GM20431 (cell line): ENCODE measurements around the gene RSPH9.
"Not testable (repeated sequence)": the region's sequence is repeated elsewhere in the genome, so short reads cannot be mapped to it uniquely, and the experiment has no call there.

ENCODE experiments used
- in situ Hi-C: fragments of 300-500 bp; cut with MseI, MboI; formaldehyde crosslinking; loops from one replicate; pipeline ENCODE4 v1.15.0; 2020; ENCODE audit warnings: low sequenced_read_pairs; ENCODE audit not compliant: unreplicated experiment

RSPH9 gene

DNA sequence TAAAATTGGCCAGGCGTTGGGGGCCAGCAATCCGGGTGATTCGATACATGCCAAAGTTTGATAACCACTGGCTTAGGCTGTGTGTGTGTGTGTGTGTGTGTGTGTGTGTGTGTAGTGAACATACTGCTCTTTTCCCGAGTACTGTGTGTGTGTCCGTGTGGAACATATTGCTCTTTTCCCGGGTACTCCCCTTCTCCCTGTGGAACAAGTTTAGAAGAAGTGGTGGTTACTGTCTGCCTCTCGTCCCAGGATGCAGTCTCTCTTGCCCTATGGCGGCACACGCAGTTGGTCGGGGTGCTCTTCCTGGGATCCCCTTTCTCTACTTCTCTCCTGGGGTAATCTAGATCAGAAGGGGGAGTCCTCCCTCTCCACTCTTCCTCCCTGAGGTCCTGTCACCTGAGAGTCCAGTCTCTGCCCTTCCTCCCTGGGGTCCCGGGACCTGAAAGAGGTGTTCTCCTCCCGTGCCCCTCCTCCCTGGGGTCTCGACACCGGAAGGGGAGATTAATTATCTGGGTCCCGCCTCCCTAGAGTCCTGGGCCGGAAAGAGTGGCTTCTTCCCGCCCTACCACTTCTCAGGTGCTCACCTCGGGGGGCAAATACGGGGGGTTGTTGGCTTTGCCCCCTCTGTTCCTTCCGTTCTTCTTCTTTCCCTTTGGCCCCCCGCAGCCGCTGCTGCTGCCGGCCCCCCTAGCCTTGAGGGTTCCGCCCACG is 16.3 kb upstream of the RSPH9 start:
- in situ Hi-C loops, result no loop called here

DNA sequence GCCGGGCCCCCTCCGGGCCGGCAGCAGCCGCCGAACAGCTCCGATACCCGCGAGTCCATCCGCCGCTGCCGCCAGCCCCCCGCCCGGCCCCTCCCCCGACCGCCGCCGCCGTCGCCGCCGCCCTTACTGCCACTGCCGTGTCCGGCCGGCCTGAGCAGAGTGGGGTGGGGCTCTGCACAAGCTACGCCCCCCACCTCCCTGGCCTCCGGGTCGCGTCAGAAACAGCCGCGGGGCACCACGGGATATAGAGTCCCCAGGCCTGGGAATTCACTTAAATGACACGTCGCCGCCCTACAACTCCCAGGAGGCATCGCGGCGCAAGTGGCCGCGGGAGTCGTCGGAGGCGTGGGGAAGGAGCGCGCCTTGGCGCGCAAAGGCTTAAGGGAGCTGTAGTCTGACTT is 15.7 kb upstream of the RSPH9 start, which contains the start of gene GTPBP2:
GTPBP2 (minus strand) TSS at position 161 of the 401 bp plus-strand sequence; CDS start at position 59, 102 bp downstream.
- in situ Hi-C loops, result no loop called here

DNA sequence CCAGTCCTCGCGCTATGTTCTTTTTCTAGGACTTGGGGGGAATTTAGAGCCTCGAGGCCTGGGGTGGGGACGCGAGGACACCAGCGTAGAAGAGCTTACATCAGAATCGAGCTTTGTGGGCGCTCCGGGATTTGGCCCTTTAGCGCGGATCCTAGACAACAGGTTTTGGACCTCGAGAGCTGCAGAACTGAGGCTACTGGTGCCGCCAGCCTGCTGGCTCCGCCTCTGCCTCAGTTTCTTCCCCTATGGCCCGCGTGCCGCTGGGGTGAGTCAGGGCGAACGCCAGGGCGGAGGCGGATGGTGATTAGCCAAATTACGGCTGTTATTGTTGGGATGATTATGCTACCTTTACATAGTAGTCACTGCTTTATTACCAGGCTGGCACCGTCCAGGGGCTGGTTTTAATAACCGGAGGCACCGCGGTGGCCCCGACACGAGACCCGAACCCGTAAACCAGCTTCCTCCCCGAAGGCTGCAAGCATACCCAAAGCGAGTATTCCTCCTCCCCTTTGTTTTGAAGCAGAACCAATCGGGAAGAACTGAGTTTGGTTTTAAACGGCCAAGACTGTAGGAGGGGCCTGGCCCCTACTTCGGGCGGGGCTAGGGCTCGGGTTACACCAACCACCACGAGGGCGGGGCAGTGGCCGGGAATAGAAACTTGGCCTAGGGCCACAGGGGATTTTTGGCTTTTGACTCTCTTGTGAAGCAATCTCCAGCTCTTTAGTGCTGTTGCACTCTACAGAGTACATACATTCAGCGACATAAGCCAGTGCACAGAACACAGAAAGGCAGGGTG is 15.1 kb upstream of the RSPH9 start:
- in situ Hi-C loops, result no loop called here

DNA sequence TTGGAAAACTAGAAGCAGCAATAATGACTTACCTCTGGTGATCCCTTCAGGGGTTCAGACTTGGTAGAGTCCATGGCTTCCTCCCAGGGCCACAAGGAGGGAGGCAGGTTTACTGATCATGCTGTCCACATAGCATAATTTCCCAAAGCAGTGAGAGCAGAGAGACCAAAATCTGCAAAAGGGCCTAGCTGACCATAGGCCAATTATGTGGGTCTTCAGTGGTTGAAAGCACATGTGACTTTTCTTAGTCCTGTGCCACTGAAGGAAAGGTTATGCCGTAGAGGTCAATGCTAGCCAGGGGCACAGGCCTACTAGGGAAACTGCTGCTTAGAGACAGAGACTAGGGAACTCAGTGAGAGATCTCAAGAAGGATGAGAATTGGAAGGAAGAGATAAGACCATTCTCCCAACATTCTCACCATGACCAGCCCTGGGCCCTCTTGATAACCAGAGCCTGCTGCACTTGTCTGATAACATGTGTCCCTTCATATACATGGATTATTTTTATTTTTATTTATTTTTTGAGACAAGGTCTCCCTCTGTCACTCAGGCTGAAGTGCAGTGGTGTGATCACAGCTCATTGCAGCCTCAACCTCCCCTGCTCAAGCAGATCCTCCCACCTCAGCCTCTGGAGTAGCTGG is 13.7 kb upstream of the RSPH9 start:
- in situ Hi-C loops, result no loop called here

DNA sequence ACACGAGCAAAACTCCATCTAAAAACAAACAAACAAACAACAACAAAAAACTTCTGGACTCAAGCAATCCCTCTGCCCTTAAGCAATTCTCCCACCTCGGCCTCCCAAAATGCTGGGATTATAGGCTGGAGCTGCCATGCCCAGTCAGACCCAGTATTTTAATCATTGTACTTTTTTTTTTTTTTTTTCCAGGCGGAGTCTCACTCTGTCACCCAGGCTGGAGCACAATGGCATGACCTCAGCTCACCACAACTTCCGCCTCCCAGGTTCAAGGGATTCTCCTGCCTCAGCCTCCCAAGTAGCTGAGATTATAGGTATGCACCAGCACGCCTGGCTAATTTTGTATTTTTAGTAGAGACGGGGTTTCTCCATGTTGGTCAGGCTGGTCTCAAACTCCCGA is 11.8 kb upstream of the RSPH9 start:
- in situ Hi-C loops, result not testable (repeated sequence)

DNA sequence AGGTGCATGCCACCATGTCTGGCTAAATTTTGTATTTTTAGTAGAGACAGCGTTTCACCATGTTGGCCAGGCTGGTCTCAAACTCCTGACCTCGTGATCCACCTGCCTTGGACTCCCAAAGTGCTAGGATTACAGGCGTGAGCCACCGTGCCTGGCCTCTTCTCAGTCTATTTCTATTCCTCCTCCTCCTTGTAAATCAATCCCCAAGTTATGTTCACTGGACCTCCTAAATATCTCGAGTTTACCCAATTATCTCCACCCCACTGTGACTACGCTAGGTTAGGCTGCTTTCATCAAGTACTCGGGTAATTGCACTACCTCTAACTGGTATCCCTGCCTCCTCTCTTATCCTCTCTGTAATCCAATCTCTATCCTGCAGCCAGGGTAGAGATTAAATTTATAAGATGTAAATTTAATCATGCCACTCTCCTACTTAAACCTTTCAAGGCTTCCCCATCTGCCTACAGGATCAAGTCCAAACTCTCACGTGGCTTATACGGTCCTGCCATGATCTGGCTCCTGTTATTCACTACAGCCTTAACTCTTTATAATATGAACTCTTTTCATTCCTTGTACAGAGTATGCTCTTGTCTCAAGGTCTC is 10.0 kb upstream of the RSPH9 start:
- in situ Hi-C loops, result no loop called here

DNA sequence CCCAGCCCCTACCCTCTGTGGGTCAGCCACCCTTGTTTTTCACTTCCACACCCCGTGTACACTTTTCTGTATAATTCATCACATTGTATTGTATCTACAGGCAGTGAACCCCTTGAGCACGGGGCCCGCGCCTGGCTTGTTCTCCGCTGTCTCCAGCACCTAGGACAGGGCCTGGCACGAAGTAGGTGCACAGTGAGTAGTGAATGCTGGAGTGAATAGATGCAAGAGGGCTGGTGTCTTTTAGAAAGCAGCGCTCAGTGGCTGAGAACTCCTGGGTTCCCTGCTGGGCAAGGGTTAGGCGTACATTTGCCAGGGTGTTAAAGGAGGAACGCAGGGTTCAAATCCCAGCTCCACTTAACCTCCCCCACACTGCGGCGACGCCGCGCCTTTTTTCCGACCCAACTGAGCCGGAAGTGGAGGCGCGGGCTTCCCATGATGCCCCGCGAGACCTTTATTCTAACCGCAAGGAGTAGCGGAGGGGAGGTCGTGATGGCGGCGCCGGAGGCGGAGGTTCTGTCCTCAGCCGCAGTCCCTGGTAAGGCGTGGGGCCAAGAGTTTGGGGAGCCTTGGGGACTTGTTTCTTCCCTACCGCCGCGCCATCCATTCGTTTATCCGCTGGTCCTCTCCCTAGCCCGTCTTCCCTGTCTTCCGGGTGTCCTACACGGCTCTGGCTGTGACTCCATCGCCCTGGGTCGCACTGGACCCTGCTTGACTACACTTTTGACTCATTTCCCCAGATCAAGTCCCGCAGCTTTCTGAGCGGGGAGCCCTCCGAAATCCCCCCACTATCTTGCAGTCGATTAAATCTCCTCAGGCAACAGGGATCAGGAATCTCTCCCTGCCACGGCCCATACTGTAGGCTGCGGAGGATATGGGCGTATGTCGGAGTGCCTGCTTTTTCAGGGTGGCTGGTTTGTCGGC is 9.2 kb upstream of the RSPH9 start, which contains the start of gene MAD2L1BP:
MAD2L1BP (plus strand) TSS at position 454 of the 921 bp plus-strand sequence; CDS start at position 490, 36 bp downstream.
- in situ Hi-C loops, result no loop called here

DNA sequence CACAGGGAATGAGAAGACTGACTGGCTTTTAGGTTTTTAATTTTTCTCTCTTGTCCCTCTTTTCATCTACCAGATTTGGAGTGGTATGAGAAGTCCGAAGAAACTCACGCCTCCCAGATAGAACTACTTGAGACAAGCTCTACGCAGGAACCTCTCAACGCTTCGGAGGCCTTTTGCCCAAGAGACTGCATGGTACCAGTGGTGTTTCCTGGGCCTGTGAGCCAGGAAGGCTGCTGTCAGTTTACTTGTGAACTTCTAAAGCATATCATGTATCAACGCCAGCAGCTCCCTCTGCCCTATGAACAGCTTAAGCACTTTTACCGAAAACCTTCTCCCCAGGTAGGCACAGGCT is 8.6 kb upstream of the RSPH9 start:
- in situ Hi-C loops, result no loop called here

DNA sequence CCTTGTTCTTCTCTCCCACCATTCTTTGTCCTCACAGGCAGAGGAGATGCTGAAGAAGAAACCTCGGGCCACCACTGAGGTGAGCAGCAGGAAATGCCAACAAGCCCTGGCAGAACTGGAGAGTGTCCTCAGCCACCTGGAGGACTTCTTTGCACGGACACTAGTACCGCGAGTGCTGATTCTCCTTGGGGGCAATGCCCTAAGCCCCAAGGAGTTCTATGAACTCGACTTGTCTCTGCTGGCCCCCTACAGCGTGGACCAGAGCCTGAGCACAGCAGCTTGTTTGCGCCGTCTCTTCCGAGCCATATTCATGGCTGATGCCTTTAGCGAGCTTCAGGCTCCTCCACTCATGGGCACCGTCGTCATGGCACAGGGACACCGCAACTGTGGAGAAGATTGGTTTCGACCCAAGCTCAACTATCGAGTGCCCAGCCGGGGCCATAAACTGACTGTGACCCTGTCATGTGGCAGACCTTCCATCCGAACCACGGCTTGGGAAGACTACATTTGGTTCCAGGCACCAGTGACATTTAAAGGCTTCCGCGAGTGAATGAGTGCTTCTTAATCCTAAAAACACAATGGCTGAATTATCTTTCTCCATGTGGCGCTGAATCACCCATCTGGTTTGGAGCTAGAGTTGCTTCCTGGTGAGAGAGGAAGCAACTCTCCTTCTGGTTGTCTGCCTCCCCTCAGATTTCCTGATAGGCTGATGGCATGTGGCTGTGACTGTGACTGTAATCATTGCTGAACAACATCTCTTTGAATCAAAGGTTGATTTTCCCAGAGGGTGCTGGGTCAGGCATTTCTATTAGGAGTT is 4.6 kb upstream of the RSPH9 start:
- in situ Hi-C loops, result no loop called here

DNA sequence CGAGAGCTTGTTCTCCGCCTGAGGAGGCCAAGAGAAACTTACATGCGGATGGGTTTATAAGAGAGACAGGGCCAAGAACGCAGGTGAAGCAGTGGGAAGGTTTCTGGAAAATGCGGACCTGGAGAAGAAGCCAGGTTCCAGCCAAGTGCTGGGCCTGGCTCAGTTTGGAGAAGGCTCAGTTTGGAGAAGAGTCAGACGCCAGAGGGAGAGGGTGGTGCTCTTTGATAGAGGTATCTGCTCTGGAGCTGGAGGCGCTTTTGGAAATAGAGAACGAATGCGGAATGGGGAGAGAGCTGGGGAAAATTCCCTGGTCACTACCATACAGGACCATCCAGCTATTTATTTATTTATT is 753 bp downstream of the RSPH9 start:
- in situ Hi-C loops, result no loop called here

DNA sequence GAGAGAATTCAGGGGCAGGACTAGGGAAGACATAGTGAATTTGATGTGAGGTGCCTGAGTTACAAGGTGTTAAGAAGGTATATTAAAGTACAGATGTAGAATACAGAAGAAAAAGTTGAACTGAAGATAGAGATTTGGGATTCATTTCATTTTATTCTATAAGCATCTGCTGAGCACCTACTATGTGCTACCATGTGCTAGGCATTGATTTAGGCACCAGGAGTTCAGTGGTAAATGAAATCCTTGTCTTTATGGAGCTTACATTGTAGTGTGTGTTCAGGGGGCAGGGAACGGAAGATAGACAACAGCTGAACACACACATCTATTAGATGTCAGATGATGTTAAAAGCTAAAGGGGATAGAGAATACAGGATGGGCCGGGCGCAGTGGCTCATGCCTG is 2.8 kb downstream of the RSPH9 start:
- in situ Hi-C loops, result no loop called here

DNA sequence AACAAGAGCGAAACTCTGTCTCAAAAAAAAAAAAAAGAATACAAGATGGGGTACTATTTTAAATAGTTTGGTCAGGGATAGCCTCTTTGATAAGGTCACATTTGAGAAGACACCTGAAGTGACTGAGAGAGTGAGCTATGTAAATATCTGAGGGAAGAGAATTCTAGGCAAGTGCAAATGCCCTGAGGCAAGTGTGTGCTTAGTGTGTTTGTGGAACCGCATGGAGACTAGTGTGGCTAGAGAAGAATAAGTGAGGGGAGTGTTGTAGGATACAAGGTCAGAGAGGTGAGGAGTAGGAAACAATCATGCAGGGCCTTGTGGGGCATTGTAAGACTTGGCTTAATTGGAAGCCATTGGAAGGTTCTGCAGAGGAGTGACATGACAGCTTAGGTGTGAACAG is 3.4 kb downstream of the RSPH9 start:
- in situ Hi-C loops, result no loop called here

DNA sequence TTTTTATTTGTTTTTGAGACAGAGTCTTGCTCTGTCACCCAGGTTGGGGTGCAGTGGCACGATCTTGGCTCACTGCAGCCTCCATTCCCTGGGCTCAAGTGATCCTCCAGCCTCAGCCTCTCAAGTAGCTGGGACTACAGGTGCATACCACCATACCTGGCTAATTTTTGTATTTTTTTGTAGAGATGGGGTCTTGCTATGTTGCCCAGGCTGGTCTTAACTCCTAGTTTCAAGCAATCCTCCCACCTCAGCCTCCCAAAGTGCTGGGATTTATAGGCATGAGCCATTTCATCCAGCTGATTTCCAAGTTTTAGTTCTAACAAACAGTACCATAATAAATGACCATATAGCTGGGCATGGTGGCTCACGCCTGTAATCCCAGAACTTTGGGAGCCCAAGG is 8.0 kb downstream of the RSPH9 start:
- in situ Hi-C loops, result not testable (repeated sequence)

DNA sequence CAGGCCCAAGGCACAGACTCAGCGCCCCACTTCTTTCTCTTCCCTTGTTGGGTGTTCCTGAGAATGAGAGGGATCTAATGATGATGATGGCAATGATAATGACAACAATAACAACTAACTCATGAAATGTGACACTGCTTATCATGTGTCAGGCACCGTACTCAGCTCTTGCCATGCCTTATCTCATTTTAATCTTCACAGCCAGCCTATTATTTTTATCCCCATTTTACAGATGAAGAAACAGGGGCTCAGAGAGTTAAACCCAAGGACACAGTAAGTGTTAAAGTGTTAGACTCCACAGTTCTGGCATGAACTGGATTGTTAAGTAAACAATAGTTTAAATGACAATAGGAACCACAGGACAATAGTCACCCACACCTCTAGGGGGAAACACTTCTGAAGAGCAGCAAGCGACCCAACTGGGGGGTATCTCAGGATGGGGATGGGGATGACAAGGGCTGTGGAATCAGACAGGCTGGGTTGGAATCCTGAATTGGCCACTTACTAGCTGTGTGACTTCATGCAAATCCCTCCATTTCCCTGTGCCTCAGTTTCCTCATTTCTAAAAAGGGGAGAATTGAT is 12.5 kb downstream of the RSPH9 start:
- in situ Hi-C loops, result no loop called here

DNA sequence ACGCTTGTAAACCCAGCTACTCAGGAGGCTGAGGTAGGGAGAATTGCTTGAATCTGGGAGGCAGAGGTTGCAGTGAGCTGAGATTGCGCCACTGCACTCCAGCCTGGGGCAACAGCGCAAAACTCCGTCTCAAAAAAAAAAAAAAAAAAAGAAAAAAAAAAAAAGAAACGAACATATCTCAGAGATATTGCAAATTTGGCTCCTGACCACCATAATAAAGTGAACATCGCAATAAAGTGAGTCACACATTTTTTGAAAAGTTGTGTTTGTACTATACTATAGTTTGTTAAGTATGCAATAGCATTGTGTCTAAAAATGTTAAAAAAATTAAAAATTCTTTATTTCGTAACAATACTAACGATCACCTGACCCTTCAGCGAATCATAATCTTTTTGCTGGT is 13.3 kb downstream of the RSPH9 start:
- in situ Hi-C loops, result no loop called here

DNA sequence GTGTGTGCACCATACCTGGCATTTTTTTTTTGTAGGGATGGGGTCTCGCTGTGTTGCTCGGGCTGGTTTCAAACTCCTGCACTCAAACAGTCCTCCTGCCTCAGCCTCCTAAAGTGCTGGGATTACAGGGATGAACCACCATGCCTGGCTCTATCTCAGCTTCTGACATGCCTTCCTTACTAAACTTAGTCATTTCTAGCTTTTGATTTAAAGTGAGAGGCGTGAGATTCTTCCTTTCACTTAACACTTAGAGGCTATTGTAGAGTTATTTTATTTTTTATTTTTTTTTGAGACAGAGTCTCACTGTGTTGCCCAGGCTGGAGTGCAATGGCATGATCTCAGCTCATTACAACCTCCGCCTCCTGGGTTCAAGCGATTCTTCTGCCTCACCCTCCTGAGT is 18.1 kb downstream of the RSPH9 start:
- in situ Hi-C loops, result loop anchor here (10.0 kb wide), 1 partner anchor 92 kb away; no protein-coding TSS in a partner anchor

DNA sequence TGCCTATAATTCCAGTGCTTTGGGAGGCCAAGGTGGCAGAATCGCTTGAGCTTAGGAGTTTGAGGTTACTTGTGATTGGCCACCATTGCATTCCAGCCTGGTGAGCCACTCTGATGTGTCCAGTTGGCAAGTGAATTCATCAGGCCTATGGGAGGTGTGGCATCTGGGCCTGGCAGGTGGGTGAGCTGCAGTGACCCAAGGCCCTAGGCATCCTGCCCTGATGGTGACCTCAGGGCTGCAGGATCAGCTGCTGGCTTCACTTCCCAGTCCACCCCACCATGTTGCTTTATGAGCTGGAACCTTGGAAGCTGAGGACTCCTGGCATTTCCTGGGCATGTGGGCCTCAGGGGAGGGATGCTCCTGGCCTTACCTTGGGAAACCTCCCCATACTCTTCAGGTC is 20.5 kb downstream of the RSPH9 start:
- in situ Hi-C loops, result loop anchor here (10.0 kb wide), 1 partner anchor 89 kb away; no protein-coding TSS in a partner anchor

DNA sequence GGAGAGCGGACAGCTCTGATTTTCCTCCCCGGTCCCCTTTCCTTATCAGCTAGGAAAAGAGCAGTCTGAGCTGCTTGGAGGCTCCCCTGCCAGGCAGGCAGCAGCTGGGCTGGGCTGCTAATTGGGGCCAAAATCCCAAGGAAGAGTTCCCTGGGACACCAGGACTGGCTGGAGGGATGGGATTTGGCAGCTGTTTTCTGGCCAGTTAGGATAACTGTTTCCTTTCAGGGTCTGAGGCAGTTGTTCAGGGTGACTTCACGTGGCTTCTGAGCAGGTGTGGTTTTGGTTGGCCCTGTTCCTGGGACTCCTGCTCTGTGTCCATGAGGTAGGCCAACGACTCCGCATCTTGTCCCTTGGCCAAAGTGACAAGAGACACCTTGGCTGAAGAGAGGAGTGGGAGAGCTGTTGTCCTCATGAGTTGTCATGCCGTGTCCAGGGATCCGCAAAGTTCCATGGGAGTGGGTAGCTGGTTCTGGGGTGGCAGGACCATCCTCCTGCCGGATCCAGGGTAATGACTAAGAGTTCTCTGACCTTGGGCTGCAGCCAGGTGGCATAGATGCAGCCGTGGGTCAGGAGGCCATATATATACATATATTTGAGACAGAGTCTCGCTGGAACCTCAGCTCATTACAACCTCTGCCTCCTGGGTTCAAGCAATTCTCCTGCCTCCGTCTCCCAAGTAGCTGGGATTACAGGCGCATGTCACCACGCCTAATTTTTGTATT is 21.5 kb downstream of the RSPH9 start:
- in situ Hi-C loops, result loop anchor here (10.0 kb wide), 1 partner anchor 88 kb away; no protein-coding TSS in a partner anchor
